ENCODE data around the gene GPC6.

DNA sequence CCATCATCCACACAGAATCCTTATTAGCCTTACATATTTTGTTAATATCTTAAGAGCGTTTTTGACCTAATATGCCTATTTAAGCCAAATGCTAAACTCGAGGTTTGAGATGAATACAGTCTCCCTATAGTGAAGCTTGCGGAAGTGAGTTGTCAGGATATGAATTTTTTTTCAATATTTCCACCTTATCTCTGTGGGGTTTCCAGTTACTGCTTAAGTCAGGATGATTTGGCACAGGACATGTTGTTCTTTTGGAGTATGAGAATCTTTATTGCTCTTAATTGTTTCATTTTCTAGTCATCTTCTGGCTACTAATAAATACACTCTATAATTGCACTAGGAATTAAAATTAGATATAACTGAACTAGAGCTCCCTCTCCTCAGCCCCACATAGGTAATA lies 44.2 kb upstream of the GPC6 start:
- TF ChIP-seq, protein P1, sequence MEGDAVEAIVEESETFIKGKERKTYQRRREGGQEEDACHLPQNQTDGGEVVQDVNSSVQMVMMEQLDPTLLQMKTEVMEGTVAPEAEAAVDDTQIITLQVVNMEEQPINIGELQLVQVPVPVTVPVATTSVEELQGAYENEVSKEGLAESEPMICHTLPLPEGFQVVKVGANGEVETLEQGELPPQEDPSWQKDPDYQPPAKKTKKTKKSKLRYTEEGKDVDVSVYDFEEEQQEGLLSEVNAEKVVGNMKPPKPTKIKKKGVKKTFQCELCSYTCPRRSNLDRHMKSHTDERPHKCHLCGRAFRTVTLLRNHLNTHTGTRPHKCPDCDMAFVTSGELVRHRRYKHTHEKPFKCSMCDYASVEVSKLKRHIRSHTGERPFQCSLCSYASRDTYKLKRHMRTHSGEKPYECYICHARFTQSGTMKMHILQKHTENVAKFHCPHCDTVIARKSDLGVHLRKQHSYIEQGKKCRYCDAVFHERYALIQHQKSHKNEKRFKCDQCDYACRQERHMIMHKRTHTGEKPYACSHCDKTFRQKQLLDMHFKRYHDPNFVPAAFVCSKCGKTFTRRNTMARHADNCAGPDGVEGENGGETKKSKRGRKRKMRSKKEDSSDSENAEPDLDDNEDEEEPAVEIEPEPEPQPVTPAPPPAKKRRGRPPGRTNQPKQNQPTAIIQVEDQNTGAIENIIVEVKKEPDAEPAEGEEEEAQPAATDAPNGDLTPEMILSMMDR (IDR thresholded peaks at IDR 0.05; ENCODE audit: extremely low read depth in 1 of 2, insufficient read depth in 1 of 2, low read depth in 1 of 2, low read length in 2 of 2), result no peak
- TF ChIP-seq MYC (IDR thresholded peaks at IDR 0.05; ENCODE audit: low read depth, low read length), result no peak
- no peak for TF ChIP-seq POLR2A (IDR thresholded peaks at IDR 0.05; ENCODE audit: low read depth, low read length)
- TF ChIP-seq GATA2 (IDR thresholded peaks at IDR 0.05; ENCODE audit: insufficient read depth, insufficient read length, low read depth, low read length), result no peak
- TF ChIP-seq POLR2AphosphoS5 (IDR thresholded peaks at IDR 0.05; ENCODE audit: insufficient read depth, low read depth, low read length), result no peak
- TF ChIP-seq, protein P2, sequence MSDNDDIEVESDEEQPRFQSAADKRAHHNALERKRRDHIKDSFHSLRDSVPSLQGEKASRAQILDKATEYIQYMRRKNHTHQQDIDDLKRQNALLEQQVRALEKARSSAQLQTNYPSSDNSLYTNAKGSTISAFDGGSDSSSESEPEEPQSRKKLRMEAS (IDR thresholded peaks at IDR 0.05; ENCODE audit: insufficient read depth, insufficient read length), result no peak
- TF ChIP-seq EZH2 (IDR thresholded peaks at IDR 0.05; ENCODE audit: borderline replicate concordance, low read depth, low read length, severe bottlenecking), result no peak
- no peak for TF ChIP-seq JUN (IDR thresholded peaks at IDR 0.05; ENCODE audit: borderline replicate concordance, insufficient read depth, insufficient read length, low read depth)

Data from endothelial cell of umbilical vein (primary cell).